ENCODE measurements around the gene CRYGN. TPM values are rescaled to one million over a fixed set of nuclear protein-coding genes. Genes with fewer than 3 reads are reported as not detected.

The CRYGN gene
- polyA plus RNA-seq, 3 donors = not detected

- intact Hi-C loops (cut with micrococcal nuclease) = no loop called here
- Histone ChIP-seq H3K27me3 (ENCODE audit: control insufficient read depth in 2 of 2, insufficient read depth in 2 of 2, low read length in 2 of 2) (no peaks in the 10 kb centered on the region), H3K9ac (ENCODE audit: insufficient read depth, low read length, poor library complexity, severe bottlenecking) (no peak overlapping the region), H3K4me1 (ENCODE audit: control insufficient read depth in 1 of 2, insufficient read depth in 2 of 2, low read length in 2 of 2) (peaks cover 2 to 3% of the 10 kb centered on the region in 2 donors), H3K4me2 (replicated peaks; ENCODE audit: extremely low read depth, low read length, poor library complexity, severe bottlenecking) (no peak overlapping the region), H2AFZ (ENCODE audit: insufficient read depth, low read depth, low read length, poor library complexity, severe bottlenecking) (no peak overlapping the region), H3K4me3 (replicated peaks in 1 of 3; ENCODE audit: low read depth in 2 of 3, low read length in 3 of 3) (no peak overlapping the region), H3K9me3 (replicated peaks in 1 of 2; ENCODE audit: control insufficient read depth in 1 of 2, insufficient read depth in 1 of 2, low read length in 2 of 2) (peaks cover 25 to 30% of the 10 kb centered on the region in 2 donors), H3K36me3 (replicated peaks in 1 of 2; ENCODE audit: control insufficient read depth in 1 of 2, insufficient read depth in 2 of 2, low read length in 2 of 2) (no peaks in the 10 kb centered on the region), H3K27ac (ENCODE audit: low read depth in 1 of 2, low read length in 2 of 2) (no peak overlapping the region), H3K79me2 (ENCODE audit: insufficient read depth, low read length) (no peaks in the 10 kb centered on the region), H4K20me1 (ENCODE audit: insufficient read depth, low read length) (no peaks in the 10 kb centered on the region)
- H3K36me3 Mint-ChIP-seq = peaks cover 5 to 6% of the 10 kb centered on the region in 2 donors
- peaks cover 1 to 2% (median 2%) of the 10 kb centered on the region in 3 donors for H3K27me3 Mint-ChIP-seq (ENCODE audit: low read depth in 3 of 3)
- no peak for DNase-seq
- H3K27ac Mint-ChIP-seq = no peak overlapping the region
- TF ChIP-seq, protein P1, sequence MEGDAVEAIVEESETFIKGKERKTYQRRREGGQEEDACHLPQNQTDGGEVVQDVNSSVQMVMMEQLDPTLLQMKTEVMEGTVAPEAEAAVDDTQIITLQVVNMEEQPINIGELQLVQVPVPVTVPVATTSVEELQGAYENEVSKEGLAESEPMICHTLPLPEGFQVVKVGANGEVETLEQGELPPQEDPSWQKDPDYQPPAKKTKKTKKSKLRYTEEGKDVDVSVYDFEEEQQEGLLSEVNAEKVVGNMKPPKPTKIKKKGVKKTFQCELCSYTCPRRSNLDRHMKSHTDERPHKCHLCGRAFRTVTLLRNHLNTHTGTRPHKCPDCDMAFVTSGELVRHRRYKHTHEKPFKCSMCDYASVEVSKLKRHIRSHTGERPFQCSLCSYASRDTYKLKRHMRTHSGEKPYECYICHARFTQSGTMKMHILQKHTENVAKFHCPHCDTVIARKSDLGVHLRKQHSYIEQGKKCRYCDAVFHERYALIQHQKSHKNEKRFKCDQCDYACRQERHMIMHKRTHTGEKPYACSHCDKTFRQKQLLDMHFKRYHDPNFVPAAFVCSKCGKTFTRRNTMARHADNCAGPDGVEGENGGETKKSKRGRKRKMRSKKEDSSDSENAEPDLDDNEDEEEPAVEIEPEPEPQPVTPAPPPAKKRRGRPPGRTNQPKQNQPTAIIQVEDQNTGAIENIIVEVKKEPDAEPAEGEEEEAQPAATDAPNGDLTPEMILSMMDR (IDR thresholded peaks at IDR 0.05) = no peak
- H3K4me1 Mint-ChIP-seq = peaks cover 4% of the 10 kb centered on the region
- WGBS (ENCODE audit: insufficient coverage) = 94% methylated on average over 2 of the region's 5 CpGs
- no peak overlapping the region for H3K4me3 Mint-ChIP-seq
- H3K9me3 Mint-ChIP-seq = peaks cover 20 to 41% (median 37%) of the 10 kb centered on the region in 7 donors
Measured at GRCh38 chr7:151422212-151422611, 17.7 kb downstream of the CRYGN start.

- H3K27ac ChIP-seq (ENCODE audit: low read depth in 1 of 2, low read length in 2 of 2) = no peak overlapping the region
- peaks cover 6 to 8% of the 10 kb centered on the region in 2 donors for H3K36me3 Mint-ChIP-seq
- no peak for DNase-seq
- no peaks in the 10 kb centered on the region for H3K79me2 ChIP-seq (ENCODE audit: insufficient read depth, low read length)
- no CpG with 5 or more reads among the region's 5 CpGs for WGBS (ENCODE audit: insufficient coverage)
- no peak overlapping the region for H3K4me2 ChIP-seq (replicated peaks; ENCODE audit: extremely low read depth, low read length, poor library complexity, severe bottlenecking)
- no peak overlapping the region for H3K27ac Mint-ChIP-seq
- H3K4me1 ChIP-seq (ENCODE audit: control insufficient read depth in 1 of 2, insufficient read depth in 2 of 2, low read length in 2 of 2) = peaks cover 23 to 24% of the 10 kb centered on the region in 2 donors
- no peaks in the 10 kb centered on the region for H4K20me1 ChIP-seq (ENCODE audit: insufficient read depth, low read length)
- H3K27me3 Mint-ChIP-seq (ENCODE audit: low read depth in 3 of 3) = peaks cover 0 to 2% (median 2%) of the 10 kb centered on the region in 3 donors
- no peaks in the 10 kb centered on the region for H3K36me3 ChIP-seq (replicated peaks in 1 of 2; ENCODE audit: control insufficient read depth in 1 of 2, insufficient read depth in 2 of 2, low read length in 2 of 2)
- H3K9me3 Mint-ChIP-seq = peaks cover 20 to 49% (median 37%) of the 10 kb centered on the region in 7 donors
- no peaks in the 10 kb centered on the region for H3K27me3 ChIP-seq (ENCODE audit: control insufficient read depth in 2 of 2, insufficient read depth in 2 of 2, low read length in 2 of 2)
- H2AFZ ChIP-seq (ENCODE audit: insufficient read depth, low read depth, low read length, poor library complexity, severe bottlenecking) = no peak overlapping the region
- H3K9me3 ChIP-seq (replicated peaks in 1 of 2; ENCODE audit: control insufficient read depth in 1 of 2, insufficient read depth in 1 of 2, low read length in 2 of 2) = peaks cover 25 to 30% of the 10 kb centered on the region in 2 donors
- TF ChIP-seq, protein P1 (IDR thresholded peaks at IDR 0.05) = no peak
- H3K9ac ChIP-seq (ENCODE audit: insufficient read depth, low read length, poor library complexity, severe bottlenecking) = no peak overlapping the region
- intact Hi-C loops (cut with micrococcal nuclease) = no loop called here
- peaks cover 23% of the 10 kb centered on the region for H3K4me1 Mint-ChIP-seq
- no peak overlapping the region for H3K4me3 Mint-ChIP-seq
- H3K4me3 ChIP-seq (replicated peaks in 1 of 3; ENCODE audit: low read depth in 2 of 3, low read length in 3 of 3) = no peak overlapping the region
Measured at GRCh38 chr7:151420144-151420543, 19.8 kb downstream of the CRYGN start.
